GM23338 (cell line): Measurements from ENCODE around the gene CACNA1F.

Experiments used
- EZH2 ChIP-seq: fragments of 200-600 bp; sonication (generic); IDR thresholded peaks from one replicate; pipeline ENCODE4 v1.8.0; 2017; ENCODE audit warnings: antibody characterized with exemption, mild to moderate bottlenecking, low read depth; ENCODE audit not compliant: unreplicated experiment
- JUNB ChIP-seq: IDR thresholded peaks from one replicate; pipeline ENCODE4 v1.6.1; 2016; ENCODE audit warnings: antibody characterized with exemption; ENCODE audit not compliant: unreplicated experiment
- POLR2AphosphoS5 ChIP-seq: IDR thresholded peaks from 2 replicates; pipeline ENCODE4 v1.6.1; 2016; ENCODE audit warnings: antibody characterized with exemption, low read depth
- TF ChIP-seq, protein P1 (sequence below), 2 experiments: fragments of 200-600 bp in 1 of 2; sonication (generic) in 1 of 2; conservative IDR thresholded peaks; 2 replicates each; pipeline versions ENCODE4 v1.5.1 to v1.6.1; 2016 to 2017; ENCODE audit warnings: antibody characterized with exemption in 2 of 2, low read depth in 2 of 2, mild to moderate bottlenecking in 2 of 2, moderate library complexity in 1 of 2

DNA sequence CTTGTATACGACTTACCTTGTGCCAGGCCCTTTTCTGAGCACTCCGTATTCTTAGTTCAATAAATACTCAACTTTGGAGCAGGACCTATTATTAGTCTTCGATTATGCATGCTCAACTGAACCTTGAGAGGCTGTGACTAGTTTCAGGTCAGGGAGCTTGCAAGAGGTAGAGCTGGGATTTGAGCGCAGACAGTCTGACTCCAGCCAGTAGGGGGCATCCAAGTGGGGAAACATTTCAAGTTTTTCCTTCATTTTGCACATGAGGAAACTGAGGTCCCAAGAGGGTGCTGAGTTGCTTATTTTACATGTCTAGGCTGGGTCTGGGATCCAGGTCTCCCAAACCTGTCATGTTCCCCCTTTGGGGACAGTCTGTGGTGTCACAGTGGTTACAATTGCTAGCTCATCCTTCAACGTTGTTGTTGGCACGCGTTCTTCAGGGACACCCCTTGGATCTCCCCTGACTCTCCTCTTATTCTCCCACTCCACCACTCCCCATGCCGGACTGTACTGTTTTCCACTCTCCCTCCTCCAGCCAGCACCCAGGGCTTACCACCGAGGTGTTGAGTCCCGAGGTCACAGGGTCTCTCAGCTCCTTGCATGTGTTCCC is 40.3 kb downstream of the CACNA1F start:
- TF ChIP-seq, protein P1, sequence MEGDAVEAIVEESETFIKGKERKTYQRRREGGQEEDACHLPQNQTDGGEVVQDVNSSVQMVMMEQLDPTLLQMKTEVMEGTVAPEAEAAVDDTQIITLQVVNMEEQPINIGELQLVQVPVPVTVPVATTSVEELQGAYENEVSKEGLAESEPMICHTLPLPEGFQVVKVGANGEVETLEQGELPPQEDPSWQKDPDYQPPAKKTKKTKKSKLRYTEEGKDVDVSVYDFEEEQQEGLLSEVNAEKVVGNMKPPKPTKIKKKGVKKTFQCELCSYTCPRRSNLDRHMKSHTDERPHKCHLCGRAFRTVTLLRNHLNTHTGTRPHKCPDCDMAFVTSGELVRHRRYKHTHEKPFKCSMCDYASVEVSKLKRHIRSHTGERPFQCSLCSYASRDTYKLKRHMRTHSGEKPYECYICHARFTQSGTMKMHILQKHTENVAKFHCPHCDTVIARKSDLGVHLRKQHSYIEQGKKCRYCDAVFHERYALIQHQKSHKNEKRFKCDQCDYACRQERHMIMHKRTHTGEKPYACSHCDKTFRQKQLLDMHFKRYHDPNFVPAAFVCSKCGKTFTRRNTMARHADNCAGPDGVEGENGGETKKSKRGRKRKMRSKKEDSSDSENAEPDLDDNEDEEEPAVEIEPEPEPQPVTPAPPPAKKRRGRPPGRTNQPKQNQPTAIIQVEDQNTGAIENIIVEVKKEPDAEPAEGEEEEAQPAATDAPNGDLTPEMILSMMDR (conservative IDR thresholded peaks at IDR 0.05; ENCODE audit: low read depth in 2 of 2), result peak; percentile 63
- TF ChIP-seq JUNB, result no peak
- no peak for TF ChIP-seq EZH2
- no peak for TF ChIP-seq POLR2AphosphoS5
